NCI-H748 treated with DMSO at 0.1 percent for 48 hours (cell line): Measurements from ENCODE around the gene HDAC4.

Experiments used
- DNase-seq: peaks from one replicate; lab custom pipeline; 2025; lab: John Stamatoyannopoulos, UW

HDAC4 gene

DNA sequence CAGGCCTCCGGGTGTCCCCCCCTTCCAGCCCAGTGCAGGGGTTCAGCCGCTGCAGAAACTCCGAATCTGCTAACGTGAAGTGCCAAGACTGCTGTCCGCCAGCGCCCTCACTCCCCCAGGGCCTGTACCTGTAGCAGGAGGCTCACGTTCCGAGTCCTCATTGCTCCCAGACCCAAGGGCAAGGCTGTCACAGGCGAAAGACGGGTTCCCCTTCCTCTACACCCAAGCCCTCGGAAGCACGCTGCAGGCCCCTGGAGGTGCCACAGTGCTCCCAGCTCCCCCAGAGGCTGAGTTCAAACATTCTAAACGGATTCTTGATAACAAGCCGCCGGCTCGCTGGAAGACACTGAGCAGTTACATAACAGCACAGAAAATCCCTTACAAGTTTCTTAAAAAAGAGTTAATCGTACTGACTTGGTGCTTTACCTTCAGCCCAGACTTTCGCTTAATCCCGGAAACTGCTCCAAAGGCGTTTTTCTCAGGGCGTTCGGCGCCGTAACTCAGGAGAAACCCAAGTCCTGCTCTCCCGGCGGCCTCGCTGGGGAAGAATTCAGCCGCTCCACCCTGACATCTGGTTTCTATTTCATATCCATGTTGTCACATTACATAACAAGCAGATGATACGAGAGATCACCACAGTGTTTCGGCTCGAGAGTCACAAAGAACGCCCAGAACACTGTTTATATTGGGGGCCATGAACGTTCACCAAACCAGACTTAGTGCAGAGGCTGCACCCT, 92.0 kb downstream of the HDAC4 start:
- DNase-seq = no peak

- DNase-seq = no peak
These were observed 92.8 kb downstream of the HDAC4 start for GRCh38 chr2:239307921-239308613.

DNA sequence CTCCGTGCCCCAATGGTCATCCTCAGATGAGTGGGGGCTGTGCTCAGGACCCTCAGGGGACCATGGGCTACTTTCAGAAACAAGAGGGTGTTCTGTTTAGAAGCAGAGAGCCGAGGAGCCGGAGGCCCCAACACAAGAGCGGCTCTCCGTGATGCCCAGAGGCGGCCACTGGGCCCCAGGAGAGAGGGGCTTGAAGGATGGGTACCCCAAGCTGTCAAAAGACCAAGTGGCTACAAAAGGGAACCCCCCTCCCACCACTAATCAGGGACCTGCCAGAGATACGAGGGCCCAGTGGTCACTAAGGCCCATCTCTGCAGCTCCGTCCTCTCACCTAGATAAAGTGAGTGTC, 93.6 kb downstream of the HDAC4 start:
- no peak for DNase-seq

DNA sequence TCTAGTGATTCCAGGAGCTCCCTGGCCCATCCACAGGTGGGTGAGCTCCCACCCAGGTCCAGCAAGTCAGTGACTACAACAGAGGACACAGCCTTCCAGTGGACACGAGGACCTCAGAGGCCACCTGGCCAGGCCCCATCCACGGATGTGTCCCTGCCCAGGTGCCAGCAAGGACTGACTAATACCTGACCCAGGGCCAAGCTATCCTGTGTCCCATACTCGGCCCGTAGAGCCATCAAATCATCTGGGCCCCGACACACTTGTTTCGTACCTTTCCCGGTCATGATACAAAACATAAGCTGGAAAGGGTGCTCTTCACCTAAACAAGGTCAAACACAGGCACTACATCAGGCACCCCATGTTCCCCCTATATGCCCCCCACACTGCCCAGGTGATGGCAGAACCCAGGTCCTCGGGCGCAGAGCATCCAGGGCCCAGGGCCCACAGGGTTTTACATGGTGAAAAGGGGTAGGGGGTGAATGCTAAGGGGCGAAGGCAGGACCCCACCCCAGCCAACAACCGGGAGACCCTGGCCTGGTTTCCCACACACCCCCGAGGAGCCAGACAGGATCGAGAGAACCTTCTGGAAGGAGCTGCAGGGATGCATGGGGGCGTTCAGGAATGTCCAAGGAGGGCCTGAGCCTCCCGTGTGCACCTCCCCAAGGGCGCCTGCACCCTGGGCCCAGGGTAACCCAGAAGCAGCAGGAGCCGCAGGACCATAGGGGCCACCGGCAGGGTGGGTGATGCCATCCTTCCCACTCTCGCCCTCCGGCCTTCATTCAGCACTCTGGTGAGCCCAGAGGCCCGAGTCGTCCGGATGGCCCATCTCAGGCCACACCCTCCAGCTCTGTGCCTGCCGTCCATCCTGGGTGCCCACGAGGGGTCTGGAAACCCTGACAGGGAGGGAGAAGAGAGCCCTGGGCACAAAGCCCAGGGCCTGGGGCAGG, 94.3 kb downstream of the HDAC4 start:
- DNase-seq = no peak

GRCh38 chr2:239305771-239306170, 95.0 kb downstream of the HDAC4 start:
- DNase-seq = no peak

GRCh38 chr2:239305222-239305575, 95.6 kb downstream of the HDAC4 start:
- no peak for DNase-seq

GRCh38 chr2:239304533-239305221, 96.1 kb downstream of the HDAC4 start:
- DNase-seq = no peak

GRCh38 chr2:239303711-239304532, 96.9 kb downstream of the HDAC4 start:
- DNase-seq = no peak

DNA sequence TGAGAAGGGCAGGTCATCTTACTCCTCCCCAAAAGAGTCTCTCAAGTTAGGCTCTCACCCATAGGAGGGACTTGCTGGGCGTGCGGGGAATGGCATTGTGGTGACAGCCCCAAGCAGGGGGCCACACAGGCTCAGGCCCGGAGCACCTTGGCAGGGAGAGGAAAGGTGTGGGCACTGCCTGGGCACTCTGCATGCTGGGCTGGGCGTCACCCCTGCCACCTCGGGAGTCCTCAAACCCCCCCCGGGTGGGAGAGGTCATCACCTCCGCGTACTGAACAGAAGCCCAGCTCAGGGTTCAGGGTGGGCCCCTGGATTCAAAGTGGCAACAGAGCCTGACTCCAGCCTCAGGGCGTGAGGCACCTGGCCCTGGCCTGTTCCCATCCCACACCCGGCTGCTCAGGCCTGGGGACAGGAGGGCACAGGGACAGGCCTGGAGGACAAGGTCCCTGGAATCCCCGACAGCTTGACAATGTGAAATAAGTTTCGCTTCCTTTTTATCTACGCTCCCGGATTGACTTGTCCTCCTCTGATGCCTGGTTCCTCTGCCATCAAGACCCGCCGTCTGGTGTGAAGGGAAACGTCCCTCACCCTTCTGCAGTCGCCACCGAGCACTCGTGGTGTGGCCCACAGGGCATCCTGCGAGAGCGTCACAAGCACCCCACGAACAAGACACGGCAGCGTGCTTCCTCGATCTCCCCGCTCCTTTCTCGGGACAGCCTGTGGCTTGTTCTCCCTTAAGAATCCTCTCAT, 97.8 kb downstream of the HDAC4 start:
- no peak for DNase-seq

- DNase-seq = no peak
These were observed 98.6 kb downstream of the HDAC4 start for GRCh38 chr2:239302083-239302807.

DNA sequence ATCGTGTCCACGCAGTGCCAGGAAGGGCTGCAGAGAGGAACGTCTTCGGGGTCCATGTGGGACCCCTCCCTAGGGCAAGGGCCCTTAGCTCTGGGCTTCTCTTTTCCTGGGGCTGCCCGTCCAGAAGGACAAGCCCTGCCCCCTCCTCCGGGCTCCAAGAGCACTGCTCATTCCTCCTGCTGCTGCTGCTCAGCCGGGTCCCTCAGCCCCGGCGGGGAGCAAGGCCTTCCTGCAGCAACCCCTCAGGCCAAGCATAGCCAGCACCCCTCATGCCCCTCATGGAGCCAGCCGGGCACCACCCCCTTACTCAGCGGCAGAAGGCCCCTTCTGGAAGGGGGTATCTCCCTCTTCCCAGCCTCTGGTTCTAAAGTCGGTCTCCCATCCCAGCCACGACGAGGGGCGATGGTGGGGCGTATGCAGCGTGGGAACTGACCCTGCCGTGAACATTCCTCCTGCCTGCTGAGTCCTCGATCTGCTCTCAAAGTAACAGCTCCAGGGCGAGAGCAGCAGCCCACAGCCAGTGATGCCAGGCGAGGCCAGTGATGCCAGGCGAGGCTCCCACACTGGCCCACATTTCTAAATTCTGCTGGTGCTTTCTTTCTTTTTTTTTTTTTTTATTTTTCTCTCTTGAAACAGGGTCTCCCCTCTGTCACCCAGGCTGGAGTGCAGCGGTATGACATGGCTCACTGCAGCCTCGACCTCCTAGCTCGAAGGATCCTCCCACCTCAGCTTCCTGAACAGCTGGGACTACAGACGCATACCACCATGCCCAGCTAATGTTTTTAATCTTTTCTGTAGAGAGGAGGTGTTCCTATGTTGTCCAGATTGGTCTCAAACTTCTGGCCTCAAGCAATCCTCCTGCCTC, 99.7 kb downstream of the HDAC4 start:
- DNase-seq = no peak

DNA sequence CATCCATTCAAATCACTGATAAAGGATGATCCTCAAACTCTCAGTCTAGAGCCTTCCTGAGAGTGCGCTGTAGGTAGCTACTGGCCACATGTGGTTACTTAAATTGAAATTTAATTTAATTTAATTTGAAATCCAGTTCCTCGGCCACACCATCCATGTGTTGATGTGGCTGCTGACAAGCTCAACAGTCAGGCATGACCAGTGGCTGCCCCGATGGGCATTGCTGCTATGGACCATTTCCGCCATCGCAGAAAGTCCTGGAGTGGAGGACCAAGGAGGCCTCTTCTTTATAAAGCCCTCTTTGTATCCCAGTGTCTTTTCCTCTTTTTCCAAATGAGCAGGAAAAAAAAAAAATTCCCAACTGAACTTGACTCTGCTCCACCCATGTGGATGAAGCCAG, 100.6 kb downstream of the HDAC4 start:
- DNase-seq = no peak

GRCh38 chr2:239299218-239299939, 101.4 kb downstream of the HDAC4 start:
- DNase-seq = no peak

DNA sequence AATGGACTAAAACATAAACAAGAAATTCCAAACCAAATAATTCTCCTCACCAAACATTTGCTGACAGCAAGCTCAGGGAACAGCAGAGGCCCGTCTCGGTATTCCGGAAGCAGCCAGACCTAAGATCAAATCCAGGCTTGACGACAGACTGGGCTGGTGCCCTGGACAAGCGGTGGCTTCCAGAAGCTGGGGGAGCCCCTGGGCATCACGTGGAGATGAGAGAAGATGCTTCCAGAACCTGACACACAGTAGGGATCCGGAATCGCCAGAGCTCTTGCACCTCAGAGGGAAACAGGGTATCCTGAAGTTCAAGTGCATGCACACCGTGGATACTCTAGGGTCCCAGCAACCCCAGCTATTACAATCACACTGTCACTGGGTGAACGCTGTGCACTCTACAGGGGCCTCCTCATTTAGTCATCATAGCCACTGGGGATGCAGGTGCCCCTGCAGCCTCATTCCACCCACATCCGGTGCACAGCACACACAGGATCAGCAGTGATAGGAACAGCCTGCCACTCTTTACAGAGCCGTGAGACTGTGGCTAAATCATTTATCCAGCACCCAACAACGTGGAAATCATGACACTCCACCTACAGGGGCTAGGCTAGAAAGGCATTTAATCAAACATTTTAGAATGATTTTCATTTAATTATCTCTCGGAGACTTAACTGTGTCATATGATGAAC, 102.6 kb downstream of the HDAC4 start:
- DNase-seq = no peak

DNA sequence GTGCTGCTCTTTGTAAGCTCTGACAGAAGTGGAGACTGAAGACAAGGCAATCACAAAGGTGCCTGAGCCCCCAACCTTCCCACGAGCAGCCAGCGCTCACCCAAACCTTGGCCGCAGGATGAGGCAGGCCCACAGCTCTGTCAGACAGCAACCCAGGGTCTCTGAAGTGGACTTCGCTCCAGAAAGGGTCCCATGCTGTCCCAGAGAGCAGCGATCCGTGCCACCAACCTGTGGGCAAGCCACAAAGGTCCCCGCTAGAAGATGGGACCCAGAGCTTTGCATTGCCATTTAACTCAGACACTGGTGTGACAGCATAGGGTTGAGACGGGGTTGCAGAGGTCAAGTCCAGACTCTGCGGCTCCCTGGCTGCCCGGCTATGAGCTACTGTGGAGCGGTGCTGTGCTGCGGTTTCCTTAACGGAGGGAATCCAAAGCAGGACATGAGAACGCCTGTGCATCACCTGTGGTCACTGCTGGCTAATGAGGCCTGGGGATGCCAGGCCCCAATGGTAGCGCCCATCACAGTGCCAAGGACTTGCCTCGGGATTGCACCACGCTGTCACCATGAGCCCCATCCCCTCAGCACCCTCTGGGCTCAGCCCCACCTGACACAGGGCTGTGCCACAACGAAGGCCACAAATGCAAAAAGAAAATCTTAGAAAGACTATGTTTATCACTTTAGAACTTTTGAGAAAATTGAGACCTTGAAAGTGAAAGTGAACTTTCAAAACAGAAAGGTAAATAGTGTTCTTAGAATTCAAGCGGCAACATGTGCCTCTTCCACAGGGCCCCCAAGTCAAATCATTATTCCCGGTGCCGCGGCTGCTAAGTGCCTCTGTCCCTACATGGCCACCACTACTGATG, 103.4 kb downstream of the HDAC4 start:
- no peak for DNase-seq
